Fibroblast of lung (primary cell): ENCODE results near the gene MRTO4. TPM values are rescaled to one million over a fixed set of nuclear protein-coding genes. Genes with fewer than 3 reads are reported as not detected.

Experiments
- DNase-seq, 2 donors: peaks; one replicate each; pipeline versions ENCODE4 v3.0.0 to v3.0.0-alpha.2; 2010; ENCODE audit warnings: low read depth in 2 of 2
- H2AFZ ChIP-seq: 2 replicates; pipeline ENCODE4 v1.5.1; 2012; ENCODE audit warnings: low read length, control low read depth, inconsistent platforms
- H3K27ac ChIP-seq: 2 replicates; pipeline ENCODE4 v1.5.1; 2011; ENCODE audit warnings: low read length, control low read depth; ENCODE audit not compliant: insufficient read depth
- H3K27me3 ChIP-seq: 2 replicates; pipeline ENCODE4 v1.5.1; 2011; ENCODE audit warnings: mild to moderate bottlenecking, low read length; ENCODE audit not compliant: control insufficient read depth, insufficient read depth
- H3K36me3 ChIP-seq: 2 replicates; pipeline ENCODE4 v1.5.1; 2011; ENCODE audit warnings: low read length; ENCODE audit not compliant: control insufficient read depth, insufficient read depth
- H3K4me1 ChIP-seq: 2 replicates; pipeline ENCODE4 v1.5.1; 2011; ENCODE audit warnings: low read length; ENCODE audit not compliant: control insufficient read depth, insufficient read depth; ENCODE audit errors: extremely low read depth
- H3K4me2 ChIP-seq: 2 replicates; pipeline ENCODE4 v1.5.1; 2011; ENCODE audit warnings: low read length, control low read depth; ENCODE audit not compliant: insufficient read depth; ENCODE audit errors: extremely low read depth
- H3K4me3 ChIP-seq, 4 experiments: fragments of 200-600 bp in 1 of 4; sonication (generic) in 1 of 4; replicated peaks in 1 of 4; 2 replicates each; pipeline ENCODE4 v1.5.1; 2011 to 2016; ENCODE audit warnings: low read length in 4 of 4, low read depth in 3 of 4, mild to moderate bottlenecking in 3 of 4, control low read depth in 2 of 4, inconsistent platforms in 1 of 4, mixed read lengths in 1 of 4; ENCODE audit not compliant: insufficient read depth in 1 of 4; ENCODE audit errors: control extremely low read depth in 1 of 4
- H3K79me2 ChIP-seq: 2 replicates; pipeline ENCODE4 v1.5.1; 2012; ENCODE audit warnings: mild to moderate bottlenecking, low read length, inconsistent platforms; ENCODE audit not compliant: control insufficient read depth, insufficient read depth
- H3K9ac ChIP-seq: 2 replicates; pipeline ENCODE4 v1.5.1; 2011; ENCODE audit warnings: mild to moderate bottlenecking, low read length, control low read depth; ENCODE audit not compliant: insufficient read depth
- H3K9me3 ChIP-seq: 2 replicates; pipeline ENCODE4 v1.5.1; 2012; ENCODE audit warnings: low read depth, low read length; ENCODE audit not compliant: control insufficient read depth, insufficient read depth
- H4K20me1 ChIP-seq: 2 replicates; pipeline ENCODE4 v1.5.1; 2011; ENCODE audit warnings: low read length; ENCODE audit not compliant: control insufficient read depth, insufficient read depth; ENCODE audit errors: extremely low read depth
- EZH2 ChIP-seq: IDR thresholded peaks from 2 replicates; pipeline ENCODE4 v1.5.1; 2012; ENCODE audit warnings: low read length, control low read depth, mild to moderate bottlenecking; ENCODE audit errors: missing control alignments
- polyA plus RNA-seq, 2 donors: library from polyadenylated mRNA; depleted of rRNA in 1 of 2; stranded (reverse) in 1 of 2; unstranded in 1 of 2; fragments of >200 nt; gene quantifications; 2 replicates each; pipeline ENCODE4 v1.2.1, GENCODE V29; 2011 to 2012; ENCODE audit warnings: missing spikeins in 1 of 2
- total RNA-seq: library from RNA; depleted of rRNA; stranded (reverse); fragments of >200 nt; gene quantifications from 2 replicates; pipeline ENCODE4 v1.2.1, GENCODE V29; 2014
- TF ChIP-seq, protein P1 (sequence below), 2 donors: IDR thresholded peaks in 1 of 2; conservative IDR thresholded peaks in 1 of 2; 1 replicate in 1 of 2; 2 replicates in 1 of 2; pipeline ENCODE4 v1.5.1; 2011 to 2012; ENCODE audit warnings: low read length in 2 of 2, control low read depth in 1 of 2, inconsistent platforms in 1 of 2, low read depth in 1 of 2, mild to moderate bottlenecking in 1 of 2

The MRTO4 gene
- total and polyA plus RNA-seq, 2 donors (not counting 1 experiment from before 2014, with no cell fraction given), result 12.6 to 28.6 TPM

DNA sequence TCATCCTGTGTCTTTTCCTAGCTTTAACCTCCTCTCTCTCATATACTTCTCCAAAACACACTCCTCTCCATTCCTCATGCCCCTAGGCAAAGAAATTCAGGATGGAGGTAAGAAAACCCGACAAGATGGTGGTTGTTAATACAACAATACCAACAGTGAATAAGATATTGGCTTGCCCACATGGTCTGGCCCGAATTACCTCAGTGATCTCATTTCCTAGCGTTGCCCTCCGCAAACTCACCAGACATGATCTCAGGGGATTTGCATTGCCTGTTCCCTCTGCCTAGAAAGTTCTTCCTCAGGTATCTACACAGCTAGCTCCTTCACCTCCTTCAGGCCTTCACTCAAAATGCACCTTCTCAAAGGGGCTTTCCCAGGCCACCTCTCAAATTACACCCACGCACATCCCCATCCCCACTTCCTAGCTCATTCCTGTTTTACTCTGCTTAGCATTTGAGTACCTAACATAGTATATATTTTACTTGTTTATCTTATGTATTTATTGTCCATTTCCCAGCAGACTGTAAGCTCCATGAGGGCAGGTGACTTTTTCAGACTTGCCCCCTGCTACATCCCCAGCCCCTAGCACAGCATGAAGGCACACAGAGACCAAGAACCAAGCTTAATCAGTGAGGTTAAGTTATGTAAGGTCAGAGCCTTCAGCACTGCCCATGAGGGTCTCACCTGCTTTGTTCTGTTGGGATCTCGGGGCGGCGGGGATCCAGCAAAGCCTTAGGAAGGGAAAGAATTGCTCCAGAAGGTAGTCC is 31.3 kb upstream of the MRTO4 start:
- Histone ChIP-seq H3K4me2 (no peak overlapping the region), H3K27me3 (no peaks in the 10 kb centered on the region), H3K4me1 (no peaks in the 10 kb centered on the region), H3K4me3 (no peak overlapping the region), H3K27ac (no peak overlapping the region), H2AFZ (no peak overlapping the region), H3K9me3 (no peaks in the 10 kb centered on the region), H3K36me3 (peaks cover 11% of the 10 kb centered on the region), H3K9ac (no peak overlapping the region), H3K79me2 (no peaks in the 10 kb centered on the region), H4K20me1 (no peaks in the 10 kb centered on the region)
- TF ChIP-seq EZH2, result no peak
- TF ChIP-seq, protein P1, sequence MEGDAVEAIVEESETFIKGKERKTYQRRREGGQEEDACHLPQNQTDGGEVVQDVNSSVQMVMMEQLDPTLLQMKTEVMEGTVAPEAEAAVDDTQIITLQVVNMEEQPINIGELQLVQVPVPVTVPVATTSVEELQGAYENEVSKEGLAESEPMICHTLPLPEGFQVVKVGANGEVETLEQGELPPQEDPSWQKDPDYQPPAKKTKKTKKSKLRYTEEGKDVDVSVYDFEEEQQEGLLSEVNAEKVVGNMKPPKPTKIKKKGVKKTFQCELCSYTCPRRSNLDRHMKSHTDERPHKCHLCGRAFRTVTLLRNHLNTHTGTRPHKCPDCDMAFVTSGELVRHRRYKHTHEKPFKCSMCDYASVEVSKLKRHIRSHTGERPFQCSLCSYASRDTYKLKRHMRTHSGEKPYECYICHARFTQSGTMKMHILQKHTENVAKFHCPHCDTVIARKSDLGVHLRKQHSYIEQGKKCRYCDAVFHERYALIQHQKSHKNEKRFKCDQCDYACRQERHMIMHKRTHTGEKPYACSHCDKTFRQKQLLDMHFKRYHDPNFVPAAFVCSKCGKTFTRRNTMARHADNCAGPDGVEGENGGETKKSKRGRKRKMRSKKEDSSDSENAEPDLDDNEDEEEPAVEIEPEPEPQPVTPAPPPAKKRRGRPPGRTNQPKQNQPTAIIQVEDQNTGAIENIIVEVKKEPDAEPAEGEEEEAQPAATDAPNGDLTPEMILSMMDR (conservative IDR thresholded peaks at IDR 0.05 in 1 of 2, IDR thresholded peaks at IDR 0.05 in 1 of 2; ENCODE audit: low read depth in 1 of 2, low read length in 2 of 2), result no peak
- DNase-seq, result no peak

GRCh38 chr1:19220991-19221390 is 30.6 kb upstream of the MRTO4 start:
- Histone ChIP-seq H3K36me3 (peaks cover 9% of the 10 kb centered on the region), H2AFZ (no peak overlapping the region), H3K9ac (no peak overlapping the region), H3K4me1 (no peaks in the 10 kb centered on the region), H3K9me3 (no peaks in the 10 kb centered on the region), H3K4me3 (no peak overlapping the region), H4K20me1 (no peaks in the 10 kb centered on the region), H3K4me2 (no peak overlapping the region), H3K27ac (no peak overlapping the region), H3K79me2 (no peaks in the 10 kb centered on the region), H3K27me3 (no peaks in the 10 kb centered on the region)
- DNase-seq, result peak in 1 of 2 donors; percentile 79
- TF ChIP-seq, protein P1 (conservative IDR thresholded peaks at IDR 0.05 in 1 of 2, IDR thresholded peaks at IDR 0.05 in 1 of 2; ENCODE audit: low read depth in 1 of 2, low read length in 2 of 2), result no peak
- TF ChIP-seq EZH2, result no peak

DNA sequence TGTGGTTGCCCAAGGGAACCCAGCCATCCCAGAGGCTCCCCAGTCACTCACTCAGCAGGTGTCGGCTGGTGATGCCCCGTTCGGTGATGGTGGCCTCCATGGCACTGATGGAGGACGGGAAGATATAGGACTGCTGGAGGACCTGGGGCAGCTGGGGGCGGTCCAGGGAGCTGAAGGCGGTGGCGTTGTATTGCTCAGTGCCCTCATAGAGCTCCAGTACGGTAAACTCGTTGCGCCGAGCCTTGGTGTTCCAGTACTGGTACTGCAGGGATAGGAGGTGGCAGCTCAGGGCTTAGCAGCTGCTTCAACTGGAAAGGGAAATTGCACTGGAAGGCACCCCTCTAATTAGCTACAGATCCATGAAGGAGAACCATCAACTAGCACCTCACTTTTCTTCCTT is 29.0 kb upstream of the MRTO4 start:
- H3K9ac ChIP-seq, result no peak overlapping the region
- no peak overlapping the region for H3K4me3 ChIP-seq
- no peak overlapping the region for H3K27ac ChIP-seq
- H4K20me1 ChIP-seq, result no peaks in the 10 kb centered on the region
- H3K27me3 ChIP-seq, result no peaks in the 10 kb centered on the region
- H3K4me2 ChIP-seq, result no peak overlapping the region
- H3K36me3 ChIP-seq, result peaks cover 8% of the 10 kb centered on the region
- H3K79me2 ChIP-seq, result no peaks in the 10 kb centered on the region
- no peaks in the 10 kb centered on the region for H3K4me1 ChIP-seq
- no peak for DNase-seq
- TF ChIP-seq, protein P1 (conservative IDR thresholded peaks at IDR 0.05 in 1 of 2, IDR thresholded peaks at IDR 0.05 in 1 of 2; ENCODE audit: low read depth in 1 of 2, low read length in 2 of 2), result no peak
- H2AFZ ChIP-seq, result no peak overlapping the region
- no peaks in the 10 kb centered on the region for H3K9me3 ChIP-seq
